Measurements from ENCODE around the gene PHTF2. TPM values are rescaled to one million over a fixed set of nuclear protein-coding genes. Genes with fewer than 3 reads are reported as not detected.

PHTF2 gene
- polyA plus RNA-seq, 1 donor, result 11.5 TPM

- no peaks in the 10 kb centered on the region for H3K27me3 ChIP-seq (ENCODE audit: control insufficient read depth, insufficient read depth, low read length)
- no peak overlapping the region for H3K4me3 ChIP-seq (ENCODE audit: low read length)
- no peaks in the 10 kb centered on the region for H3K4me1 ChIP-seq (ENCODE audit: control insufficient read depth, insufficient read depth, low read length)
- H3K27ac ChIP-seq (ENCODE audit: low read length), result no peak overlapping the region
- H3K9me3 ChIP-seq (ENCODE audit: control insufficient read depth, low read depth, low read length), result no peaks in the 10 kb centered on the region
- 93% methylated on average over 2 of the region's 3 CpGs for WGBS (ENCODE audit: insufficient coverage, low lambda C conversion rate)
- H3K36me3 ChIP-seq (ENCODE audit: control insufficient read depth, insufficient read depth, low read length), result no peaks in the 10 kb centered on the region
- DNase-seq, result no peak
These were observed 97.3 kb downstream of the PHTF2 start for GRCh38 chr7:77895905-77896304.

DNA sequence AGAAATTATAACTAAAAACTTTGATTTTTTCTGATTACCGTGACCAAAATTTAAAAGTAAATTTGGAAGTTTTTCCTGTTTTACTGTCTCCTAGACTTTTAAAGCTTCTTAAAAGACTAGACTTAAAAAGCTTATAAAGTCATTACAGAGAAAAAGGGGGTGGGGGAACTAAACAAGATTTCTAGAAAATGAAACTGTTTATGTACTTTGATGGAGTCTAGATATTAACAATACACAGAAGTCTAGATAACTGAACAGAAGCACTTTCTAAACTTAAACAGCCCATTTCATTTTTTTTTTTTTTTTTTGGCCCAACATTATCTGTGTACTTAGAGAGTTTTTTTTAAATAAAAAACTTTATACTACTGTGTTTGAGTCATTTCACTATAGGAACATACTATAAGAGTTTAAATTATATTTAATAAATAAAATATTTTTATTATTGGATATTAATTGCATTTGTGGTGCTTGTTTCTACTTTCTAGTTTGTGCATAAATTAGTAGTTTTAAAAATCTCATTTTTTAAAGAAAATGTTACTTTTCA, 98.5 kb downstream of the PHTF2 start:
- no peak overlapping the region for H3K4me3 ChIP-seq (ENCODE audit: low read length)
- WGBS (ENCODE audit: insufficient coverage, low lambda C conversion rate), result 89% methylated on average over 1 of the region's 1 CpG

GRCh38 chr7:77899516-77899915, 100.9 kb downstream of the PHTF2 start:
- DNase-seq, result no peak
- peaks cover 2% of the 10 kb centered on the region for H3K36me3 ChIP-seq (ENCODE audit: control insufficient read depth, insufficient read depth, low read length)
- no peaks in the 10 kb centered on the region for H3K27me3 ChIP-seq (ENCODE audit: control insufficient read depth, insufficient read depth, low read length)
- H3K4me3 ChIP-seq (ENCODE audit: low read length), result no peak overlapping the region
- 83% methylated on average over 1 of the region's 2 CpGs for WGBS (ENCODE audit: insufficient coverage, low lambda C conversion rate)
- H3K4me1 ChIP-seq (ENCODE audit: control insufficient read depth, insufficient read depth, low read length), result no peaks in the 10 kb centered on the region
- H3K27ac ChIP-seq (ENCODE audit: low read length), result no peak overlapping the region
- no peaks in the 10 kb centered on the region for H3K9me3 ChIP-seq (ENCODE audit: control insufficient read depth, low read depth, low read length)

More for the DNA sequence above, 98.5 kb downstream of the PHTF2 start:
- Histone ChIP-seq H3K27me3 (ENCODE audit: control insufficient read depth, insufficient read depth, low read length) (no peaks in the 10 kb centered on the region), H3K27ac (ENCODE audit: low read length) (no peak overlapping the region), H3K9me3 (ENCODE audit: control insufficient read depth, low read depth, low read length) (no peaks in the 10 kb centered on the region), H3K4me1 (ENCODE audit: control insufficient read depth, insufficient read depth, low read length) (no peaks in the 10 kb centered on the region), H3K36me3 (ENCODE audit: control insufficient read depth, insufficient read depth, low read length) (no peaks in the 10 kb centered on the region)
- no peak for DNase-seq

DNA sequence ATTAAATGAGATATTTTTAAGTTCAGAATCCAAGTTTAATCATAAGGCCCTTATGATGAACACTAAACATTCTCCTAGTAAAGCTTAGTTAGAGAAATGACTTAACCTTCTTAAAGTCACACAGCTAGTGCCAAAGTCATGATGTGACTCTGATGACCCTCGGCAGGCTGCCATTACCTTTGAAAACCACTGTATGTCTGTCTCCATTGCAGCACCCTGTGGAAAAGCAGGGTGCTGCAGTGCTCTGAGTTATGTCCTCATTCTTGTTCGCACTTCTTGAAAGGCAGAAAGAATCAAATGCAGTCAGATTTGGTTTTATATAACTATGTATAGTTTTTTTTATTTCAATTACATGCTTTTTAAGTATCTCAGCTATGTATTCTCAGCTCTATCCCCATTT, 105.0 kb downstream of the PHTF2 start:
- Histone ChIP-seq H3K27me3 (ENCODE audit: control insufficient read depth, insufficient read depth, low read length) (no peaks in the 10 kb centered on the region), H3K4me3 (ENCODE audit: low read length) (no peak overlapping the region), H3K36me3 (ENCODE audit: control insufficient read depth, insufficient read depth, low read length) (peaks cover 2% of the 10 kb centered on the region), H3K27ac (ENCODE audit: low read length) (no peak overlapping the region), H3K4me1 (ENCODE audit: control insufficient read depth, insufficient read depth, low read length) (no peaks in the 10 kb centered on the region), H3K9me3 (ENCODE audit: control insufficient read depth, low read depth, low read length) (no peaks in the 10 kb centered on the region)
- DNase-seq, result no peak
- 100% methylated on average over 1 of the region's 2 CpGs for WGBS (ENCODE audit: insufficient coverage, low lambda C conversion rate)

DNA sequence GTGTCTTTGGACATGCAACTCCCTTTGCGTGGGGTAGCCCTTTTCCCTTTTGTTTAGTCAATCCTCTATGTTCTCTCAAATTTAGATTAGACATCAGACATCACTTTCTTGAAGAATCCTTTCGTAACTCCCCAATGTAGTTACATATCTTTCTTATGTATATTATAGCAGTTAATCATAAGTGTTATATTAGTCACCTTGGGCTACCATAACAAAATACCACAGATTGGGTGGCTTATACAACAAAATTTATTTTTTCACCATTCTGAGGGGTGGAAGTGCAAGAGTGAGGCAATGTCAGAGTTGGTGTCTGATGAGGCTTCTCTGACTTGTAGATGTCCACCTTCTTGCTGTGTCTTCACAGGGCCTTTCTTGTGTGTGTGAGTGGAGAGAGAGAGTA, 105.7 kb downstream of the PHTF2 start:
- peaks cover 2% of the 10 kb centered on the region for H3K36me3 ChIP-seq (ENCODE audit: control insufficient read depth, insufficient read depth, low read length)
- DNase-seq, result no peak
- H3K4me1 ChIP-seq (ENCODE audit: control insufficient read depth, insufficient read depth, low read length), result no peaks in the 10 kb centered on the region
- H3K27ac ChIP-seq (ENCODE audit: low read length), result no peak overlapping the region
- 100% methylated on average over 2 of the region's 2 CpGs for WGBS (ENCODE audit: insufficient coverage, low lambda C conversion rate)
- H3K4me3 ChIP-seq (ENCODE audit: low read length), result no peak overlapping the region
- no peaks in the 10 kb centered on the region for H3K27me3 ChIP-seq (ENCODE audit: control insufficient read depth, insufficient read depth, low read length)
- H3K9me3 ChIP-seq (ENCODE audit: control insufficient read depth, low read depth, low read length), result no peaks in the 10 kb centered on the region

GRCh38 chr7:77907281-77907680, 108.7 kb downstream of the PHTF2 start:
- DNase-seq, result no peak
- Histone ChIP-seq H3K9me3 (ENCODE audit: control insufficient read depth, low read depth, low read length) (no peaks in the 10 kb centered on the region), H3K4me3 (ENCODE audit: low read length) (no peak overlapping the region), H3K36me3 (ENCODE audit: control insufficient read depth, insufficient read depth, low read length) (peaks cover 7% of the 10 kb centered on the region), H3K4me1 (ENCODE audit: control insufficient read depth, insufficient read depth, low read length) (no peaks in the 10 kb centered on the region), H3K27me3 (ENCODE audit: control insufficient read depth, insufficient read depth, low read length) (no peaks in the 10 kb centered on the region), H3K27ac (ENCODE audit: low read length) (no peak overlapping the region)
- WGBS (ENCODE audit: insufficient coverage, low lambda C conversion rate), result 100% methylated on average over 1 of the region's 2 CpGs

DNA sequence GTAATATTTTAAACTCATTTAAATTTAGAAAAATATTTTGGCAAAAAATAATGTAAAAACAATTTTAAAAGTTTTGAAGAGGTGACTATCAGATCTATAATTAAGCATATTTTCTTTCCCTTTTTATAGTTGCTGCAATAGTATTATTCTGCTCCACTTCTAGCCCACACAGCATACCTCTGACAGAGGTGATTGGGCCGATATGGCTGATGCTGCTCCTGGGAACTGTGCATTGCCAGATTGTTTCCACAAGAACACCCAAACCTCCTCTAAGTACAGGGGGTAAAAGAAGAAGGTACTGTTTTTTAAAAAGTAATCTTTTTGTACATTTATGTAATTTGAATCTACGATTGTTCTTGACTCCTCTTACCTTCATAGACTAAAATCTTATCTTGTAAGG, 110.1 kb downstream of the PHTF2 start:
- Histone ChIP-seq H3K9me3 (ENCODE audit: control insufficient read depth, low read depth, low read length) (no peaks in the 10 kb centered on the region), H3K27ac (ENCODE audit: low read length) (no peak overlapping the region), H3K36me3 (ENCODE audit: control insufficient read depth, insufficient read depth, low read length) (peaks cover 6% of the 10 kb centered on the region), H3K4me1 (ENCODE audit: control insufficient read depth, insufficient read depth, low read length) (no peaks in the 10 kb centered on the region), H3K4me3 (ENCODE audit: low read length) (no peak overlapping the region), H3K27me3 (ENCODE audit: control insufficient read depth, insufficient read depth, low read length) (no peaks in the 10 kb centered on the region)
- 100% methylated on average over 1 of the region's 2 CpGs for WGBS (ENCODE audit: insufficient coverage, low lambda C conversion rate)
- no peak for DNase-seq

DNA sequence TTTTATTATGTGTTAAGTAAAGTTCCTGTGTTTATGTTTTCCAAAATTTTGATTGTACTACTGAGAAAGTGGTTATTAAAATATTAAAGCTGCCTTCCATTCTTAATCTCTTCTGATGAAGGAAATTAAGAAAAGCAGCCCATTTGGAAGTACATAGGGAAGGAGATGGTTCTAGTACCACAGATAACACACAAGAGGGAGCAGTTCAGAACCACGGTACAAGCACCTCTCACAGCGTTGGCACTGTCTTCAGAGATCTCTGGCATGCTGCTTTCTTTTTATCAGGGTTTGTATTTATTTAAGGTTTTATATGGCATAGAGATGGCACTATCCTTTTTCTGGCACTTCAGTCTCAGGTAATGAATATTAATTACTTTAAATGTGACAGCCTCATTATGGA, 111.6 kb downstream of the PHTF2 start:
- no peak overlapping the region for H3K4me3 ChIP-seq (ENCODE audit: low read length)
- H3K27me3 ChIP-seq (ENCODE audit: control insufficient read depth, insufficient read depth, low read length), result no peaks in the 10 kb centered on the region
- 90% methylated on average over 2 of the region's 2 CpGs for WGBS (ENCODE audit: insufficient coverage, low lambda C conversion rate)
- no peak overlapping the region for H3K27ac ChIP-seq (ENCODE audit: low read length)
- H3K36me3 ChIP-seq (ENCODE audit: control insufficient read depth, insufficient read depth, low read length), result peaks cover 6% of the 10 kb centered on the region
- no peaks in the 10 kb centered on the region for H3K9me3 ChIP-seq (ENCODE audit: control insufficient read depth, low read depth, low read length)
- no peaks in the 10 kb centered on the region for H3K4me1 ChIP-seq (ENCODE audit: control insufficient read depth, insufficient read depth, low read length)
- no peak for DNase-seq

DNA sequence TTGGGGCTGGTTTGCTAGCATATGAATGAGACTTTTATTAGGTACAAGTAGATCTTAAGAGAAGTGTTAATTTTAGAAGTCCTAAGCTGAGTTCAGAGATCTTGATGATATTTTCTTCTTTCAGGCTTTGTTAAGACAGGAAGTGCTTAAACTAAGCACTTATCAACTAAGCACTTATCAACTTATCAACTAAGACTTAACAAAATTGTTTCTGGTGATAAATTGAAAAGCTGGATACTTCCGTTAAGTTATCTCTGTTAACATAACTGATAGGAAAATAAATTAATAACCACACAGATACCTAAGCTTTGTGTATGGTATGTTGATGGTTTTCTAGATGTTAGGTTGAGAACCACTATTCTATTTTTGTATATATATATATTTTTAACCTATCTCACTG, 113.7 kb downstream of the PHTF2 start:
- DNase-seq, result no peak
- no peak overlapping the region for H3K4me3 ChIP-seq (ENCODE audit: low read length)
- H3K4me1 ChIP-seq (ENCODE audit: control insufficient read depth, insufficient read depth, low read length), result no peaks in the 10 kb centered on the region
- no peak overlapping the region for H3K27ac ChIP-seq (ENCODE audit: low read length)
- WGBS (ENCODE audit: insufficient coverage, low lambda C conversion rate), result no CpG with 5 or more reads among the region's 1 CpG
- H3K27me3 ChIP-seq (ENCODE audit: control insufficient read depth, insufficient read depth, low read length), result no peaks in the 10 kb centered on the region
- no peaks in the 10 kb centered on the region for H3K9me3 ChIP-seq (ENCODE audit: control insufficient read depth, low read depth, low read length)
- peaks cover 6% of the 10 kb centered on the region for H3K36me3 ChIP-seq (ENCODE audit: control insufficient read depth, insufficient read depth, low read length)

DNA sequence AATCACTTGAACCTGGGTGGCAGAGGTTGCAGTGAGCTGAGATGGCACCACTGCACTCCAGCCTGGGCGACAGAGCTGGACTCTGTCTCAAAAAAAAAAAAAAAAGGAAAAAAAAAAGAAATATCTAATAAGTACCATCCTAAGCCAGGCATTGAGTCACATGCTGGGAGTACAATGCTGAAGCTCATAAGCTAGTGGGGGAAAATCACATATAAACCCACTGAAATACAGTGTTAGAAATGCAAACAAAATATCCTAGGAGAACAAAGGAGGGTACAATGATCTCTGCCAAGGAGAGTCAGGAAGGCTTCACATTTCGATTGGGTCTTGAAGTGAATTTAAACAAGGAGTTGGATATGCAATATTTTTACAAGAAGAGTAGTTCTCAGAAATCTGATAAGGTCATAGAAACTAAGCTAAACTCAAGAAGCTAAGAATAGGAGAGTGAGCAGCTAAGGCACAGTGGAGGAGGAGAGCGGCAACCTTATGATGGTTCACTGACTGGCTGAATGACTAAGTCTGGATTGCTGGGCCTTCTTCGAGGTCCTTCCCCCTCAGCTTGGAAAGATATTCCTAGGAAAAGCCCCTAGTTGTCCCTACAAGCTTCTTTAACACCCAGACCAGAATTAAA, 115.5 kb downstream of the PHTF2 start:
- no peaks in the 10 kb centered on the region for H3K27me3 ChIP-seq (ENCODE audit: control insufficient read depth, insufficient read depth, low read length)
- no peak for DNase-seq

More for the DNA sequence above, 115.5 kb downstream of the PHTF2 start:
- H3K36me3 ChIP-seq (ENCODE audit: control insufficient read depth, insufficient read depth, low read length), result peaks cover 6% of the 10 kb centered on the region
- no peak overlapping the region for H3K27ac ChIP-seq (ENCODE audit: low read length)
- H3K4me3 ChIP-seq (ENCODE audit: low read length), result no peak overlapping the region
- WGBS (ENCODE audit: insufficient coverage, low lambda C conversion rate), result 100% methylated on average over 1 of the region's 4 CpGs
- no peaks in the 10 kb centered on the region for H3K4me1 ChIP-seq (ENCODE audit: control insufficient read depth, insufficient read depth, low read length)
- no peaks in the 10 kb centered on the region for H3K9me3 ChIP-seq (ENCODE audit: control insufficient read depth, low read depth, low read length)

Measured in large intestine (tissue), 3 donors.